Smooth muscle cell (in vitro differentiated cells): ENCODE measurements around the gene FLVCR2. TPM values are rescaled to one million over a fixed set of nuclear protein-coding genes. Genes with fewer than 3 reads are reported as not detected.

Source experiments
- DNase-seq: peaks from one replicate; lab custom pipeline; 2025; ENCODE audit not compliant: unreplicated experiment; lab: John Stamatoyannopoulos, UW
- H2AFZ ChIP-seq: fragments of 200-600 bp; sonication (generic); 2 replicates; pipeline ENCODE4 v1.6.0; 2016; ENCODE audit warnings: antibody characterized with exemption, low read depth, mild to moderate bottlenecking
- H3F3A ChIP-seq: fragments of 200-600 bp; sonication (generic); 2 replicates; pipeline ENCODE4 v1.6.0; 2017; ENCODE audit warnings: antibody characterized with exemption, low read depth
- H3K27ac ChIP-seq: fragments of 200-600 bp; sonication (generic); 2 replicates; pipeline ENCODE4 v1.5.1; 2016; ENCODE audit warnings: low read depth, mild to moderate bottlenecking
- H3K27me3 ChIP-seq: fragments of 200-600 bp; sonication (generic); 2 replicates; pipeline ENCODE4 v1.6.1; 2016; ENCODE audit warnings: low read depth, mild to moderate bottlenecking
- H3K36me3 ChIP-seq: fragments of 200-600 bp; sonication (generic); 2 replicates; pipeline ENCODE4 v1.5.1; 2016; ENCODE audit warnings: low read depth
- H3K4me1 ChIP-seq: fragments of 200-600 bp; sonication (generic); 2 replicates; pipeline ENCODE4 v1.5.1; 2016; ENCODE audit warnings: low read depth
- H3K4me2 ChIP-seq: fragments of 200-600 bp; sonication (generic); 2 replicates; pipeline ENCODE4 v1.6.0; 2016; ENCODE audit warnings: mild to moderate bottlenecking
- H3K4me3 ChIP-seq: fragments of 200-600 bp; sonication (generic); 2 replicates; pipeline ENCODE4 v1.5.1; 2016; ENCODE audit warnings: mild to moderate bottlenecking
- H3K79me2 ChIP-seq: fragments of 200-600 bp; sonication (generic); 2 replicates; pipeline ENCODE4 v1.6.0; 2016; ENCODE audit warnings: low read depth, mild to moderate bottlenecking
- H3K9ac ChIP-seq: fragments of 200-600 bp; sonication (generic); 2 replicates; pipeline ENCODE4 v1.6.0; 2016; ENCODE audit warnings: low read depth
- H3K9me3 ChIP-seq: fragments of 200-600 bp; sonication (generic); replicated peaks from 2 replicates; pipeline ENCODE4 v1.5.1; 2016; ENCODE audit warnings: low read depth
- H4K20me1 ChIP-seq: fragments of 200-600 bp; sonication (generic); 2 replicates; pipeline ENCODE4 v1.6.0; 2016; ENCODE audit warnings: low read depth
- CTCF ChIP-seq: fragments of 200-600 bp; sonication (generic); IDR thresholded peaks from 2 replicates; pipeline ENCODE4 v1.5.1; 2017; ENCODE audit warnings: borderline replicate concordance, mild to moderate bottlenecking, antibody characterized with exemption; ENCODE audit not compliant: insufficient read depth, poor library complexity, severe bottlenecking
- WGBS: methylation state at CpG from one replicate; pipeline ENCODE4 v1.1.7; 2016; ENCODE audit warnings: low lambda C conversion rate; 5-methylcytosine and 5-hydroxymethylcytosine counted together
- polyA plus RNA-seq: library from polyadenylated mRNA; unstranded; fragments of >200 nt; fragmentation: Nextera tagmentation; extraction: Ambion mirVana; gene quantifications from 2 replicates; pipeline ENCODE4 v1.2.1, GENCODE V29; 2016
- total RNA-seq: library from RNA; depleted of rRNA; stranded (reverse); fragments of >200 nt; gene quantifications from 2 replicates; pipeline ENCODE4 v1.2.3, GENCODE V29; 2014

The FLVCR2 gene
- total and polyA plus RNA-seq, 2 experiments from 2014 or later, result 3.0 to 13.3 TPM

GRCh38 chr14:75539561-75540478 is 38.6 kb upstream of the FLVCR2 start:
- Histone ChIP-seq H3K4me1 (no peaks in the 10 kb centered on the region), H3K4me2 (no peak overlapping the region), H3K27ac (no peak overlapping the region), H3K36me3 (no peaks in the 10 kb centered on the region), H3K27me3 (no peaks in the 10 kb centered on the region), H2AFZ (no peak overlapping the region), H3K9me3 (no peaks in the 10 kb centered on the region), H3K9ac (no peak overlapping the region), H4K20me1 (no peaks in the 10 kb centered on the region), H3F3A (peaks cover 9% of the 10 kb centered on the region), H3K4me3 (no peak overlapping the region), H3K79me2 (no peaks in the 10 kb centered on the region)
- 77% methylated on average over 17 of the region's 17 CpGs for WGBS
- no peak for TF ChIP-seq CTCF
- DNase-seq, result no peak

- Histone ChIP-seq H3F3A (peaks cover 8% of the 10 kb centered on the region), H3K4me3 (no peak overlapping the region), H3K9ac (no peak overlapping the region), H3K79me2 (no peaks in the 10 kb centered on the region), H3K27ac (no peak overlapping the region), H3K9me3 (no peaks in the 10 kb centered on the region), H3K4me1 (no peaks in the 10 kb centered on the region), H3K27me3 (no peaks in the 10 kb centered on the region), H4K20me1 (no peaks in the 10 kb centered on the region), H3K36me3 (no peaks in the 10 kb centered on the region), H2AFZ (no peak overlapping the region), H3K4me2 (no peak overlapping the region)
- no peak for TF ChIP-seq CTCF
- no peak for DNase-seq
- 79% methylated on average over 7 of the region's 7 CpGs for WGBS
Measured at GRCh38 chr14:75540479-75540851, 38.0 kb upstream of the FLVCR2 start.

- TF ChIP-seq CTCF, result no peak
- no peak overlapping the region for H3K4me3 ChIP-seq
- H3F3A ChIP-seq, result no peaks in the 10 kb centered on the region
- H3K27ac ChIP-seq, result no peak overlapping the region
- no peaks in the 10 kb centered on the region for H3K36me3 ChIP-seq
- H3K4me1 ChIP-seq, result no peaks in the 10 kb centered on the region
- no peaks in the 10 kb centered on the region for H3K27me3 ChIP-seq
- no peak for DNase-seq
- peak overlapping the region; percentile 28 for H2AFZ ChIP-seq
- H3K79me2 ChIP-seq, result no peaks in the 10 kb centered on the region
- peak overlapping the region; percentile 23 for H3K4me2 ChIP-seq
- no peak overlapping the region for H3K9ac ChIP-seq
- no peaks in the 10 kb centered on the region for H3K9me3 ChIP-seq
- 29% methylated on average over 10 of the region's 10 CpGs for WGBS
- H4K20me1 ChIP-seq, result no peaks in the 10 kb centered on the region
Measured at GRCh38 chr14:75542588-75543091, 35.8 kb upstream of the FLVCR2 start.
